C4-2B (cell line): Measurements from ENCODE around the gene ZNF91.

Experiments
- H3K27ac ChIP-seq: fragments of 450-650 bp; 2 replicates; pipeline ENCODE4 v1.5.1; 2017
- ZFX ChIP-seq: fragments of 450-650 bp; IDR thresholded peaks from 2 replicates; pipeline ENCODE4 v1.6.1; 2017
- TF ChIP-seq, protein P1 (sequence below): fragments of 450-650 bp; conservative IDR thresholded peaks from 2 replicates; pipeline ENCODE4 v1.5.1; 2017; ENCODE audit warnings: mild to moderate bottlenecking

The ZNF91 gene

DNA sequence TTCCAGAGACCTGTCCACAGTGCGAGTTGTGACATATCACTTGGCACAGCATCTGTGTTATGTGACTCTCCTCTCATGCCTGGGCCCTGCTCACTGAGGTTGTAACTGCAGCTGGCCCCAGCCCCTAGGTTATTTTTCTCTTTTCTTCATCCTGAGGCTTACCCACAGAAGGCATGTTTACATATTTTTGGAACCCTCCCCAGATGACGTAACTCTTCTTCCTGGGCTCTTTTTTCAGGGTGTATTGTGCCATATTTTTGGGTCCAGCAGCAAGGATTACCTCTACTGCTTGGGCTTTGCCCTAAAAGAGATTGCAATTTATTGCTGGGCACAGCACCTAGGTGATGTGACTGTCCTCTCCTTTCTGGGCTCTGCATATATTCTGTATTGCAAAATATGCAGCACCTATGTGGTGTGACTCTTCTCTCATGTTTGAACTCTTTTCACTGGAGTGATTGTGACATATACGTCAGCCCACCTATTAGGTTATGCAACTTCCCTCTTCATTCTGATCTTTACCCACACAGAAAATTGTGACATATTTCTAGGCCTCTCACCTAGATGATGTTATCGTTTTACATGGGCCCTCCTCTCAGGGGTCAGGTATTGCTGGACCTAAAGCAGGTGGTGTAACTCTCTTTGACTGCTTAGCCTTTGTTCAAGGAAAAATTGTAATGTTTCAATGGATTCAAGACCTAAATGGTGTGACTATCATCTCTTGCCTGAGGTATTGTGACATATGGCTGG, 80.6 kb downstream of the ZNF91 start:
- TF ChIP-seq, protein P1, sequence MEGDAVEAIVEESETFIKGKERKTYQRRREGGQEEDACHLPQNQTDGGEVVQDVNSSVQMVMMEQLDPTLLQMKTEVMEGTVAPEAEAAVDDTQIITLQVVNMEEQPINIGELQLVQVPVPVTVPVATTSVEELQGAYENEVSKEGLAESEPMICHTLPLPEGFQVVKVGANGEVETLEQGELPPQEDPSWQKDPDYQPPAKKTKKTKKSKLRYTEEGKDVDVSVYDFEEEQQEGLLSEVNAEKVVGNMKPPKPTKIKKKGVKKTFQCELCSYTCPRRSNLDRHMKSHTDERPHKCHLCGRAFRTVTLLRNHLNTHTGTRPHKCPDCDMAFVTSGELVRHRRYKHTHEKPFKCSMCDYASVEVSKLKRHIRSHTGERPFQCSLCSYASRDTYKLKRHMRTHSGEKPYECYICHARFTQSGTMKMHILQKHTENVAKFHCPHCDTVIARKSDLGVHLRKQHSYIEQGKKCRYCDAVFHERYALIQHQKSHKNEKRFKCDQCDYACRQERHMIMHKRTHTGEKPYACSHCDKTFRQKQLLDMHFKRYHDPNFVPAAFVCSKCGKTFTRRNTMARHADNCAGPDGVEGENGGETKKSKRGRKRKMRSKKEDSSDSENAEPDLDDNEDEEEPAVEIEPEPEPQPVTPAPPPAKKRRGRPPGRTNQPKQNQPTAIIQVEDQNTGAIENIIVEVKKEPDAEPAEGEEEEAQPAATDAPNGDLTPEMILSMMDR, result no peak
- TF ChIP-seq ZFX, result no peak
- no peak overlapping the region for H3K27ac ChIP-seq

GRCh38 chr19:23313196-23313595, 82.1 kb downstream of the ZNF91 start:
- no peak overlapping the region for H3K27ac ChIP-seq

GRCh38 chr19:23312515-23312914, 82.8 kb downstream of the ZNF91 start:
- TF ChIP-seq, protein P1, result no peak
- TF ChIP-seq ZFX, result no peak
- H3K27ac ChIP-seq, result no peak overlapping the region

More at GRCh38 chr19:23313196-23313595, 82.1 kb downstream of the ZNF91 start:
- TF ChIP-seq ZFX, result no peak
- TF ChIP-seq, protein P1, result no peak

GRCh38 chr19:23311551-23311950, 83.7 kb downstream of the ZNF91 start:
- no peak overlapping the region for H3K27ac ChIP-seq
- no peak for TF ChIP-seq ZFX
- TF ChIP-seq, protein P1, result no peak

DNA sequence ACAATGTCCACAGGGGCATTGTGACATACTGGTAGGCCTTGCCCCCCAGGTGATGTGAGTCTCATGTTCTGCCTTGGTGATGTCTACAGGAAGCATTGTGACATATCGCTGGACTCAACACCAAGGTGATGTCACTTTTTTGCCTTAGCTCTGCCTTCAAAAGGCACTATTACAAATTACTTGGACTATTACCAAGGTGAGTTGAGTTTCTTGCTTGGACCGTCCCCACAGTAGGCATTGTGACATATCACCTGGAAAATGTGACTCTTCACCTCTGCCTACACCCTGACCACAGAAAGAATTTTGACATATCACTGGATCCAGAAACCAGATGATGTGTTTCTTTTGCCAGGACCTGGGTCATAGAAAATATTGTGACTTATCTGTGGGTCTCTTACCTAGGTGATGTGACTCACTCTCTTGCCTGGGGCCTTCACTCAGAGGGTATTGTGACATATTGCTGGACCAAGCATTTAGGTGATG, 84.5 kb downstream of the ZNF91 start:
- H3K27ac ChIP-seq, result no peak overlapping the region
- no peak for TF ChIP-seq ZFX
- TF ChIP-seq, protein P1, result no peak

GRCh38 chr19:23309926-23310325, 85.3 kb downstream of the ZNF91 start:
- H3K27ac ChIP-seq, result no peak overlapping the region
- no peak for TF ChIP-seq ZFX
- TF ChIP-seq, protein P1, result no peak

DNA sequence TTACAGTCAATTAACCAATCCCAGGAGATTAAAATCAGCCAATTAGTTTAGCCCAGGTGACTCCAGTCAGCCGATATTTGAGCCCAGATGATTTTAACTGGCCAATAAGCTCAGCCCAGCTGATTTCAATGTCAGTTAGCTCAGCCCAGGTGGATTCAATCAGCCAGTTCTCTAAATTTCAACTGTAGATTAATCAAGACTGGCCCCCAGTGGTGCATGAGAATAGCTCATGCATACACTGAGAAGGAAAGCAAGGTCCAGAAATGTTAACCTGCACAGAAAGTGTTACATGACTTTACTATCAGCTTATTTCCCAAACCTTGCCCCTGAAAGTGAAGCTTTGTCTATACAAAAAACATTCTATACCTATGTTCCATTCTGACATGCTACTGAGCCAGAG, 89.7 kb downstream of the ZNF91 start:
- TF ChIP-seq, protein P1, result peak; percentile 14
- TF ChIP-seq ZFX, result no peak
- no peak overlapping the region for H3K27ac ChIP-seq
